GM18517 (cell line): ENCODE results near the gene DAP.
"Not testable (repeated sequence)": the region's sequence is repeated elsewhere in the genome, so short reads cannot be mapped to it uniquely, and the experiment has no call there.

Experiments
- ATAC-seq: cut with Tn5 transposase; IDR thresholded peaks from one replicate; pipeline ENCODE4 v1.9.1; 2021; ENCODE audit warnings: mild to moderate bottlenecking, moderate library complexity; ENCODE audit not compliant: unreplicated experiment

The DAP gene

GRCh38 chr5:10674582-10674981 is 86.5 kb downstream of the DAP start:
- no peak for ATAC-seq

DNA sequence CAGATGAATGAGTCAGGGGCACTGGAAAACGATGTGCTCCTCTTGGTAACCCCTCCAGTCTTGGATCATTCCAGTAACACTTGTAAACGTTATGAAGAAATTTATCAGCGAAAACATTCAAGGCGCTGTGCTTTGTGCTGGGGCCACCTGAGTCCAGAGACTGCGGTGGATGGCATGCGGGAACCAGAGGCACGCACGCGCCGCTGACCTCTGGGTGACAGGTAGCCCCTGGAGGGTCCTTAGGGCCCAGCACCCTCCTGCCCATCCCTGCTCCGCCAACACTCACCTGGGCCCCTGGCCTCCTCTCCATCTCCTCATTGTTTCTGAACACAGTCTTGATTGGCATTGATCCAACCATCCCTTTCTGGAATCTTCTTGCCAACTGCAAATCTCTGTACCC is 86.9 kb downstream of the DAP start:
- ATAC-seq = no peak

GRCh38 chr5:10673407-10673806 is 87.6 kb downstream of the DAP start:
- no peak for ATAC-seq

DNA sequence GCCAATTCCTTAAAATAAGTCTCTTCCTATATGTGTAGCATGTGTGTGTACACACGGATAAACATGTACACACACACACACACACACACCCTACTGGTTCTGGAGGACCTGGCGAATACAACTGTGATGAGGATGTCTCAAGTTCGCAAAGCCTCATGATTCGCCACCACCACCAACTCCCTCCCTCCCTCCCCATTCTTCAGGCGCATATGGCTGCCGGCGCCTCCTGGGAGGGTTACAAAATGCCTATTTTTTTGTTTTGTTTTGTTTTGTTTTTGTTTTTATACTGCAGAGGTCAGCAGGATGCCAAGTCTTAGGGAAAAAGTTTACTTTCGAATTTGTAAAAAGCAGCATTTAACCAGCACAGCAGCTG is 88.0 kb downstream of the DAP start:
- ATAC-seq = no peak

DNA sequence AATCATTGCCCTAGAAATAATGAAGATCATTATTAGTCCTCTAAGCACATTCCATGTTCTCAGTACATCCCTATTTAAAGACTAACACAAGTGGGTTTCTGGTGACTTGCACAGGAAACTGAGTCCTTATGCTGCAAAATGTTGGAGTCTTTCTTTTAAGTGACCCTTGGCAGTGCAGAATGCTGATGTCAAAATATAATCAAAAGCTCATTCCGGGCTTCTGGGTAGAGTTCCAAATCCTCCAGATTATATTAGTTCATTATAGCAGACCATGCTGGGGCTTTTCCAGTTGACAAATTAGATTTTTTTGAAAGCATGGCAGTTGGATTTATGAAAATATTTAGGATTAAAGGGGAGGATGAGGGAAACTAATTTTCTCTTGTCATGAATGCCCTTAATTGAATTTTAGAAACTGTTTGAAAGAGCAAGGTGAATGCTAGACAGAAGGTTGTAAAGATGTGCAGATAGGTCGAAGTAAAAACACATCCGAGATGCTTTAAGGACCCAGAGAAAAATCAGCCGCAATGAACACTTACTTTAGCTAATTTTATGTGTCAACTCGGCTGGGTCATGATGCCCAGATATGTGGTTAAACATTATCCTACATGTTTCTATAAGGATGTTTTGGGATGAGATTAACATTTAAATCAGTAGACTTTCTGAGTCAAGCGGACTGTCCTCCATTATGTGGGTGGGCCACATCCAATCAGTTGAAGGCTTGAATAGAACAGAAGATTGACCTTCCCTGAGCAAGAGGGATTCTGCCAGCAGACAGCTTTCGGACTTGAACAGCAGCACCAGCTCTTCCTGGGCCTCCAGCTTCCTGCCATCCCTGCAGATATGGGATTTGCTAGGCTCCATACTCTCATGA is 88.7 kb downstream of the DAP start:
- no peak for ATAC-seq

- no peak for ATAC-seq
These were observed 89.7 kb downstream of the DAP start for GRCh38 chr5:10671041-10672008.

- no peak for ATAC-seq
These were observed 91.1 kb downstream of the DAP start for GRCh38 chr5:10669983-10670382.

DNA sequence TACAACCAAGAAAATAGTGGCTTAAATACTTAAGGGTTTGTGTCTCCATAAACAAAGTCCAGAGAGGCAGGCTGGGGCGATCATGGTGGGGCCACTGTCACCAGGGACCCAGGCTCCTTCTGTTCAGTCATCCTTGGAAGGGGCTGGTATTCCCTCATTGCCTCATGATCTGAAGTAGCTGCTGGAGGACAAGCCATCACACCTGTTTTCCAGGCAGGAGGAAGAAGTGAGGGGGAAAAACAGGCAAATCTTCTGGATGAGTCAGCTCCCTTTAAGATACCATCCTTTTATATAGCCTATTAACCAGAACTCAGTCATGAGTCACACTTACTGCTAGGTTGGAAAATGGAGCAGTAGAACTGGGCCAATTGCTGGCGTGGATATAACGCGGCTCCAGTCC is 92.3 kb downstream of the DAP start:
- ATAC-seq = no peak

DNA sequence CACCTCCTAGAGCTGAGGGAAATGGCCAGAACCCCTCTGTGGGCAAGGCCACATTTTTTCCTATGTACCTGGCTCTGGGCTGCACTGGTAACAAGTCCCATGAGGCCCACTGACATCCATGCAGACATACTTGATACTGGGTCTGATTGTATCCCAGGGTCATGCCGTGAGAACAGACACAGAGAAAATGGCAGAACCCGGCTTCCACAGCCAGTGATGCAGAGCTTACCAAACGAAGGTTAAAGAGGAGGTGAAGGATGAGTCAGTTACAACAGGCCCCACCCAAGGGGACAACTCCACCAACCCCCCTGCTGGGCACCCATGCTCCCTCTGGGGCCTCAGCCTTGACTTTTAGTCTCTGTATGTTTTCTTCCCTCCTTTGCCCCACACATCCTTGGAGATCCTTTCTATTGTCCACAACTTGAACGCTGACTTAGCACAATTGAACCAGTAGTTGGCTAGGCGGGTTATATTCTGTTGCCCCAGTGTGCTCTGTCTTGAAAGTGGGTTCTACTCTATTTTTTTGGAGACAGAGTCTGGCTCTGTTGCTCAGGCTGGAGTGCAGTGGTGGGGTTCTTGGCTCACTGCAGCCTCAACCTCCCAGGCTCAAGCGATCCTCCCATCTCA is 93.5 kb downstream of the DAP start:
- no peak for ATAC-seq

GRCh38 chr5:10666531-10667299 is 94.3 kb downstream of the DAP start:
- ATAC-seq = no peak

DNA sequence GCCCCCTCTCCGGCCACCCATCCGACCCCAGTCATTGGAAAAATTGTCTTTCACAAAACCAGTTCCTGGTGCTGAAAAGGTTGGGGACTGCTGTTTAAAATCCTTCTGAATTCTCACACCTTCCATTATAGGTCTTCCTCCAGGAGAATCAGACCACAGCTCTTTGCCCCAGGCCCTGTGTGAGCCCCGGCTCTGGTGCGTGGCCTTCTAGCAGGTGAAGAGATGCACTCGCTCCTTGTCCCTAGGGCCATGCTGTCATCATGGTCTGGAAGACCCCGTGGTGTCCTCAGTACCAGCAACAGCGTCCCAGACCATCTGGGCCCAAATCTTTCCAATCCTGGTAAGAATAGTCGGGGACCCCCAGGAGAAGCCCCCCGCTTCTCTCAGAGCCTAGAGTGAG is 95.2 kb downstream of the DAP start:
- no peak for ATAC-seq

GRCh38 chr5:10664180-10664769 is 96.8 kb downstream of the DAP start:
- ATAC-seq = not testable (repeated sequence)

GRCh38 chr5:10663489-10664179 is 97.4 kb downstream of the DAP start:
- ATAC-seq = no peak

GRCh38 chr5:10662661-10663488 is 98.2 kb downstream of the DAP start:
- no peak for ATAC-seq

DNA sequence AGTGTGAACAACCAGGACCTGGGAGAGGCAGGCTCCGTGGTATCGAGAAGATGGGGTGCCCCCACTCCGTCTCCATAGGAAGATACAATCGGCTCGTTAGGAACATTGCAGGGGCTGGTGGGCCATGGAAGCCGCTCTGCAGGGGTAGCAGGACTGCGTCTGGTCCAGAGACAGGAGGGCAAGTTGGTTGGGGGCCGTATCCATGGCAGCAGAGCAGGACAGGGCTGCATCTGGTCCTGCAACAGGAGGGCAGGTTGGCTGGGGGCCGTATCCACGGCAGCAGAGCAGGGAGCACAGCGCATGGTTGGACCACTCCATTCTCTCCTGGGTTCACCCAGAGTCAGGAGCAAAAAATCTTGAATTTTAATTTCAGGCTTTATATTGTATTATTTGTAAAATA is 99.0 kb downstream of the DAP start:
- no peak for ATAC-seq

DNA sequence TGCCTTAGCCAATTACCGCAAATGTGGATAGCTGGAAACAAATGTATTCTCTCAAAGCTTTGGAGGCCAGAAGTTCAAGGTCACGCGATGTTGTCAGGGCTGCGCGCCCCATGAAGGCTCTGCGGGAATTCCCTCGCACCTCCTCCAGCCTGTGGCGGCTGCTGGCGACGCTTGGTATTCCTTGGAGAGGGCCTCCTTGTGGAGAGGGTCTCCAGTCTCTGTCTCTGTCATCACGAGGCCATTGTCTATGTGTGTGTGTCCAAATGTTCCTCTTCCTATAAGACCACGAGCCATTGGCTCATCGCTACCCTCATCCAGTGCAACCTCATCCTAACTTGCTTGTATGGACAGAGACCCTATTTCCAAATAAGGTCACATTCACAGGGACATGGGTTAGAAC is 99.6 kb downstream of the DAP start:
- ATAC-seq = no peak

GRCh38 chr5:10660720-10661387 is 100.2 kb downstream of the DAP start:
- no peak for ATAC-seq

DNA sequence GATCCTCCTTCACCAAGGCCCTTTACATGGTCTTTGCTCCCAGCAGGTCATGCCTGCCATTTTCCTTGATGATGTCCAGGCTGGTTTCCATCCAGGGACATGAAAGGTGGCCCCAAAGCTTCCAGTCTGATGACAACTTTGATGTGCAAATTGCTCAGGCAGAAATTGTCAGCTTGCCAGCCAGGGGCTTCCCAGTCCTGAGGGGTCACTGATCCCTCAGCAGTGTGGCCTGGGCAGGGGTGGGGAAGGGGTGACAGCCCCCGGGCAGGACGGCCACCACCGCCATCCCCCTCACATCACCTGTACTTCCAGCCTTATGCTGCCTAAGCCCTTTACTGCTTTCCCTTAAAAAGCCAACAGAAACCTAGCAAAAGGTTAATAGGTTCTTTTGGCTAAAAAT is 100.9 kb downstream of the DAP start:
- no peak for ATAC-seq
